CD4-positive, alpha-beta T cell treated with Interleukin-4 for 1 hour (primary cell): ENCODE data around the gene RAB39A.
"Not testable (repeated sequence)": the region's sequence is repeated elsewhere in the genome, so short reads cannot be mapped to it uniquely, and the experiment has no call there.

Experiments
- DNase-seq, 2 donors: peaks; one replicate each; pipeline ENCODE4 v3.0.0-alpha.2; 2020 to 2022

Gene RAB39A

GRCh38 chr11:107928046-107928766, at the start of gene RAB39A:
RAB39A (plus strand) TSS chr11:107928448; CDS start chr11:107928569, 121 bp downstream.
- DNase-seq = peak; percentile 81 to 94

- DNase-seq = not testable (repeated sequence)
These were observed 46.8 kb upstream of the RAB39A start for GRCh38 chr11:107881471-107881870.

GRCh38 chr11:107882095-107882820, 46.0 kb upstream of the RAB39A start:
- DNase-seq = no peak

- DNase-seq = peak in 1 of 2 donors; percentile 43
These were observed 30.0 kb upstream of the RAB39A start for GRCh38 chr11:107898270-107898669.

GRCh38 chr11:107908211-107908610, 20.0 kb upstream of the RAB39A start:
- DNase-seq = no peak

GRCh38 chr11:107912415-107912814, 15.8 kb upstream of the RAB39A start:
- not testable (repeated sequence) for DNase-seq

GRCh38 chr11:107915229-107915628, 13.0 kb upstream of the RAB39A start:
- no peak for DNase-seq

GRCh38 chr11:107916671-107917241, 11.5 kb upstream of the RAB39A start:
- no peak for DNase-seq

GRCh38 chr11:107921997-107922396, 6.3 kb upstream of the RAB39A start:
- no peak for DNase-seq

GRCh38 chr11:107923519-107923918, 4.7 kb upstream of the RAB39A start:
- DNase-seq = not testable (repeated sequence)

- no peak for DNase-seq
These were observed 3.9 kb upstream of the RAB39A start for GRCh38 chr11:107924306-107924705.

GRCh38 chr11:107927559-107927958, 689 bp upstream of the RAB39A start:
- no peak for DNase-seq

GRCh38 chr11:107928767-107929507, 689 bp downstream of the RAB39A start:
- DNase-seq = no peak

GRCh38 chr11:107929611-107930200, 1.5 kb downstream of the RAB39A start:
- DNase-seq = peak in 1 of 2 donors; percentile 37

GRCh38 chr11:107931206-107931605, 3.0 kb downstream of the RAB39A start:
- no peak for DNase-seq

GRCh38 chr11:107947904-107948303, 19.7 kb downstream of the RAB39A start:
- DNase-seq = no peak

GRCh38 chr11:107948328-107948727, 20.1 kb downstream of the RAB39A start:
- not testable (repeated sequence) for DNase-seq

GRCh38 chr11:107951155-107951554, 22.9 kb downstream of the RAB39A start:
- DNase-seq = no peak

GRCh38 chr11:107953446-107953845, 25.2 kb downstream of the RAB39A start:
- DNase-seq = no peak

GRCh38 chr11:107956543-107956942, 28.3 kb downstream of the RAB39A start:
- no peak for DNase-seq

- no peak for DNase-seq
These were observed 28.9 kb downstream of the RAB39A start for GRCh38 chr11:107957109-107957588.

- DNase-seq = no peak
These were observed 33.2 kb downstream of the RAB39A start for GRCh38 chr11:107961480-107961879.

- DNase-seq = no peak
These were observed 33.9 kb downstream of the RAB39A start for GRCh38 chr11:107962181-107962580.
